ENCODE measurements around the gene SNUPN.

- TF ChIP-seq NFRKB (IDR thresholded peaks at IDR 0.05) (no peak), SP1 (IDR thresholded peaks at IDR 0.05) (no peak), BHLHE40 (IDR thresholded peaks at IDR 0.05; ENCODE audit: borderline replicate concordance) (no peak), FOXA1 (IDR thresholded peaks at IDR 0.05) (no peak), FOXK2 (IDR thresholded peaks at IDR 0.05) (no peak), FOXM1 (IDR thresholded peaks at IDR 0.05; ENCODE audit: borderline replicate concordance) (no peak), SUZ12 (IDR thresholded peaks at IDR 0.05) (no peak)
Observed at GRCh38 chr15:75669191-75669878, 43.8 kb upstream of the SNUPN start.
